Hepatocyte (in vitro differentiated cells): ENCODE measurements around the gene RUFY2. TPM values are rescaled to one million over a fixed set of nuclear protein-coding genes. Genes with fewer than 3 reads are reported as not detected.
"Not testable (repeated sequence)": the region's sequence is repeated elsewhere in the genome, so short reads cannot be mapped to it uniquely, and the experiment has no call there.

Experiments
- DNase-seq: peaks from one replicate; pipeline ENCODE4 v3.0.0-alpha.2; 2016; ENCODE audit warnings: low spot score
- H2AFZ ChIP-seq: fragments of 200-600 bp; sonication (generic); 2 replicates; pipeline ENCODE4 v1.6.0; 2016; ENCODE audit warnings: antibody characterized with exemption, mild to moderate bottlenecking
- H3K27ac ChIP-seq: fragments of 200-600 bp; sonication (generic); 2 replicates; pipeline ENCODE4 v1.5.1; 2016; ENCODE audit warnings: mild to moderate bottlenecking
- H3K27me3 ChIP-seq: fragments of 200-600 bp; sonication (generic); 2 replicates; pipeline ENCODE4 v1.6.1; 2016
- H3K36me3 ChIP-seq: fragments of 200-600 bp; sonication (generic); replicated peaks from 2 replicates; pipeline ENCODE4 v1.5.1; 2016; ENCODE audit warnings: low read depth; ENCODE audit not compliant: insufficient read depth
- H3K4me1 ChIP-seq: fragments of 200-600 bp; sonication (generic); 2 replicates; pipeline ENCODE4 v1.5.1; 2016; ENCODE audit warnings: mild to moderate bottlenecking, moderate library complexity; ENCODE audit not compliant: insufficient read depth
- H3K4me2 ChIP-seq: fragments of 200-600 bp; sonication (generic); 2 replicates; pipeline ENCODE4 v1.6.0; 2016
- H3K4me3 ChIP-seq: fragments of 200-600 bp; sonication (generic); 2 replicates; pipeline ENCODE4 v1.5.1; 2016; ENCODE audit warnings: mild to moderate bottlenecking
- H3K79me2 ChIP-seq: fragments of 200-600 bp; sonication (generic); 2 replicates; pipeline ENCODE4 v1.6.0; 2017; ENCODE audit warnings: mild to moderate bottlenecking
- H3K9me2 ChIP-seq: fragments of 200-600 bp; sonication (generic); replicated peaks from 2 replicates; pipeline ENCODE4 v1.6.0; 2017; ENCODE audit warnings: mild to moderate bottlenecking; ENCODE audit not compliant: insufficient read depth
- H3K9me3 ChIP-seq: fragments of 200-600 bp; sonication (generic); 2 replicates; pipeline ENCODE4 v1.5.1; 2016; ENCODE audit warnings: low read depth, mild to moderate bottlenecking
- H4K20me1 ChIP-seq: fragments of 200-600 bp; sonication (generic); 2 replicates; pipeline ENCODE4 v1.6.0; 2016; ENCODE audit warnings: mild to moderate bottlenecking; ENCODE audit not compliant: insufficient read depth, poor library complexity, severe bottlenecking
- EZH2 ChIP-seq: fragments of 200-600 bp; sonication (generic); IDR thresholded peaks from 2 replicates; pipeline ENCODE4 v1.6.1; 2016; ENCODE audit warnings: antibody characterized with exemption, mild to moderate bottlenecking, borderline replicate concordance
- EZH2phosphoT487 ChIP-seq: fragments of 200-600 bp; sonication (generic); IDR thresholded peaks from one replicate; pipeline ENCODE4 v1.6.1; 2018; ENCODE audit warnings: antibody characterized with exemption, mild to moderate bottlenecking, low read depth, moderate library complexity; ENCODE audit not compliant: unreplicated experiment, severe bottlenecking
- WGBS: methylation state at CpG from one replicate; pipeline ENCODE4 v1.1.6; 2016; ENCODE audit warnings: low lambda C conversion rate; ENCODE audit errors: missing lambda C conversion rate; 5-methylcytosine and 5-hydroxymethylcytosine counted together
- polyA plus RNA-seq: library from polyadenylated mRNA; unstranded; fragments of >200 nt; fragmentation: Nextera tagmentation; extraction: Ambion mirVana; gene quantifications from 2 replicates; pipeline ENCODE4 v1.2.1, GENCODE V29; 2016
- total RNA-seq: library from RNA; depleted of rRNA; stranded (reverse); fragments of >200 nt; gene quantifications from 2 replicates; pipeline ENCODE4 v1.2.3, GENCODE V29; 2014
- TF ChIP-seq, protein P1 (sequence below): fragments of 200-600 bp; sonication (generic); IDR thresholded peaks from 2 replicates; pipeline ENCODE4 v1.5.1; 2016; ENCODE audit warnings: antibody characterized with exemption, mild to moderate bottlenecking; ENCODE audit not compliant: poor library complexity

Gene RUFY2
- total and polyA plus RNA-seq, 2 experiments from 2014 or later, result 11.5 to 19.0 TPM

DNA sequence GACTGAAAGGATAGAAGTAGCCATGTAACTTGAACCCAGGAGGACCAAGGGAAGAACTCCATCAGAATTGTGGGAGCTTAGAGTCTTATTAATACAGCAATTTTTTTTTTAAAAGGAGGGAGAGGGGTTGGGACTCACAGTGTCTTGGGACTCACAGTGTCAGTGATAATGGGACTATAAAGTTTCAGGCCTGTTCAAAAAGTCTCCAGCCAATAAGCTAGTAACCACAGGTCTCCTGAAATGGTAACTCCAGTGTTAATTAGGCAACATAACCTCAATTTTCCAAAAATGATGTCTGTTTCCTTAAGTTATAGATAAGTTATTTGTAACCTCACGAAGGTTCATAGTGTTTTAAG, 77.6 kb downstream of the RUFY2 start:
- no peaks in the 10 kb centered on the region for H3K36me3 ChIP-seq
- H3K4me1 ChIP-seq, result peaks cover 15% of the 10 kb centered on the region
- H3K9me2 ChIP-seq, result no peaks in the 10 kb centered on the region
- H3K4me2 ChIP-seq, result no peak overlapping the region
- WGBS, result 100% methylated on average over 1 of the region's 1 CpG
- H3K27me3 ChIP-seq, result no peaks in the 10 kb centered on the region
- TF ChIP-seq, protein P1, sequence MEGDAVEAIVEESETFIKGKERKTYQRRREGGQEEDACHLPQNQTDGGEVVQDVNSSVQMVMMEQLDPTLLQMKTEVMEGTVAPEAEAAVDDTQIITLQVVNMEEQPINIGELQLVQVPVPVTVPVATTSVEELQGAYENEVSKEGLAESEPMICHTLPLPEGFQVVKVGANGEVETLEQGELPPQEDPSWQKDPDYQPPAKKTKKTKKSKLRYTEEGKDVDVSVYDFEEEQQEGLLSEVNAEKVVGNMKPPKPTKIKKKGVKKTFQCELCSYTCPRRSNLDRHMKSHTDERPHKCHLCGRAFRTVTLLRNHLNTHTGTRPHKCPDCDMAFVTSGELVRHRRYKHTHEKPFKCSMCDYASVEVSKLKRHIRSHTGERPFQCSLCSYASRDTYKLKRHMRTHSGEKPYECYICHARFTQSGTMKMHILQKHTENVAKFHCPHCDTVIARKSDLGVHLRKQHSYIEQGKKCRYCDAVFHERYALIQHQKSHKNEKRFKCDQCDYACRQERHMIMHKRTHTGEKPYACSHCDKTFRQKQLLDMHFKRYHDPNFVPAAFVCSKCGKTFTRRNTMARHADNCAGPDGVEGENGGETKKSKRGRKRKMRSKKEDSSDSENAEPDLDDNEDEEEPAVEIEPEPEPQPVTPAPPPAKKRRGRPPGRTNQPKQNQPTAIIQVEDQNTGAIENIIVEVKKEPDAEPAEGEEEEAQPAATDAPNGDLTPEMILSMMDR, result no peak
- TF ChIP-seq EZH2phosphoT487, result no peak
- no peak for TF ChIP-seq EZH2
- no peak overlapping the region for H2AFZ ChIP-seq
- H3K79me2 ChIP-seq, result peaks cover 28% of the 10 kb centered on the region
- peak overlapping the region; percentile 75 for H3K27ac ChIP-seq
- DNase-seq, result no peak
- no peak overlapping the region for H3K4me3 ChIP-seq
- H3K9me3 ChIP-seq, result no peaks in the 10 kb centered on the region
- H4K20me1 ChIP-seq, result peaks cover 16% of the 10 kb centered on the region

DNA sequence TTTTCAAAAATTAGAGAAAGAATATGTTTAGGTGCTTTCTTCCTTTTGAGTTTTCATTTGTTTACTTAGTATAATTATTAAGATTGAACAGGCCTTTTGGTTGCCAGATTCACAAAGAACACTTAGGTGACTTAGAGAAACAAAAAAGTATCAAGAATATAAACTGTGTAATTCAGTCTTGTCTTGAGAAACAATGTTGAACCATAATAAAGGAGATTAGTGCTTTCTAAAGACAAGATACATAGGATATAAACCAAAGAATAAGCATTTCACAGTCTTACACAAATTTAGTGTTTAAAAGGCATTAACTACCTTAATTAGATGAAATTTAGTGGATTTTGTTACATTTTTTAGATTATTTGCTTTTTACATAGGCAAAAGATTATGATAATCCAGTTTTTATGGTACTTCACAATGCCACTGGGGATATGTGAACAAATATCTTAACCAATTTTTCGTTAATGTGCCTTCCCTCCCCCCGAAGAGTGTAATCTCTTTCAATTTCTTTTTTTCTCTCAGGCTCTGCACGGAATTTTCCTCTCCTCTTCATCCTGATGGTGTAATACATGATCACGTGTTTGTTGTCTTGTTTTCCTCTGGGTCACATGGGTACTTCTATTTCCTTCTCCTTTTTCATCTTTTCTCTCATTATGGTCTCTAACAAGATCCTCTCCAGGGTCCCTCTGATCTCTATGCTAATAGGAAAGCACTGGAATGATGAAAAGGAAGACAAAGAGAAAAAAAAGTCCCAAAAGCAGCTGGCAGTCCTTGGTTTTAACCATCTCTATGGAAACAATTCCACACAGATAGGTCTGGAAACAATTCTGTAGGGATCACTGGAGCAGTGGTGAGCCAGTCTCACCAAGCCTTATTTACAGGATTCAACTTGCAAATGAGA, 78.9 kb downstream of the RUFY2 start:
- Histone ChIP-seq H3K9me2 (no peaks in the 10 kb centered on the region), H3K36me3 (no peaks in the 10 kb centered on the region), H4K20me1 (peaks cover 3% of the 10 kb centered on the region), H3K9me3 (no peaks in the 10 kb centered on the region), H3K4me3 (no peak overlapping the region), H3K4me1 (peaks cover 15% of the 10 kb centered on the region), H3K79me2 (peaks cover 14% of the 10 kb centered on the region), H3K27me3 (no peaks in the 10 kb centered on the region), H2AFZ (peak overlapping the region; percentile 57), H3K4me2 (peak overlapping the region; percentile 63), H3K27ac (peak overlapping the region; percentile 75)
- TF ChIP-seq EZH2 (no peak), EZH2phosphoT487 (no peak)
- TF ChIP-seq, protein P1, result no peak
- 28% methylated on average over 4 of the region's 4 CpGs for WGBS
- peak; percentile 63 for DNase-seq

DNA sequence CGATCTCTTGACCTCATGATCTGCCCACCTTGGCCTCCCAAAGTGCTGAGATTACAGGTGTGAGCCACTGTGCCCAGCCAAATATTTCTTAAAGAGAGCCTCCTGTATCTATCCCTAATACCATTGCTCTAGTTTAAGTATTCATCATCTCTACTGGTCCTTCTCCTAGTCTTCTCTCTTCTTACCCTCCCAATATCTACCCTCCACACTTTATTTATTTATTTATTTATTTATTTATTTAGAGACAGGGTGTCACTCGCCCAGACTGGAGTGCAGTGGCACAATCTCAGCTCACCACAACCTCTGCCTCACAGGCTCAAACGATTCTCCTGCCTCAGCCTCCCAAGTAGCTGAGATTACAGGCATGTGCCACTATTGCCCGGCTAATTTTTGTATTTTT, 82.7 kb downstream of the RUFY2 start:
- not testable (repeated sequence) for H2AFZ ChIP-seq, H3K4me2 ChIP-seq, H4K20me1 ChIP-seq, H3K27me3 ChIP-seq, H3K4me3 ChIP-seq, H3K9me2 ChIP-seq, DNase-seq, H3K36me3 ChIP-seq, H3K27ac ChIP-seq, H3K79me2 ChIP-seq, H3K9me3 ChIP-seq
- WGBS, result 100% methylated on average over 4 of the region's 4 CpGs
- H3K4me1 ChIP-seq, result peaks cover 17% of the 10 kb centered on the region

DNA sequence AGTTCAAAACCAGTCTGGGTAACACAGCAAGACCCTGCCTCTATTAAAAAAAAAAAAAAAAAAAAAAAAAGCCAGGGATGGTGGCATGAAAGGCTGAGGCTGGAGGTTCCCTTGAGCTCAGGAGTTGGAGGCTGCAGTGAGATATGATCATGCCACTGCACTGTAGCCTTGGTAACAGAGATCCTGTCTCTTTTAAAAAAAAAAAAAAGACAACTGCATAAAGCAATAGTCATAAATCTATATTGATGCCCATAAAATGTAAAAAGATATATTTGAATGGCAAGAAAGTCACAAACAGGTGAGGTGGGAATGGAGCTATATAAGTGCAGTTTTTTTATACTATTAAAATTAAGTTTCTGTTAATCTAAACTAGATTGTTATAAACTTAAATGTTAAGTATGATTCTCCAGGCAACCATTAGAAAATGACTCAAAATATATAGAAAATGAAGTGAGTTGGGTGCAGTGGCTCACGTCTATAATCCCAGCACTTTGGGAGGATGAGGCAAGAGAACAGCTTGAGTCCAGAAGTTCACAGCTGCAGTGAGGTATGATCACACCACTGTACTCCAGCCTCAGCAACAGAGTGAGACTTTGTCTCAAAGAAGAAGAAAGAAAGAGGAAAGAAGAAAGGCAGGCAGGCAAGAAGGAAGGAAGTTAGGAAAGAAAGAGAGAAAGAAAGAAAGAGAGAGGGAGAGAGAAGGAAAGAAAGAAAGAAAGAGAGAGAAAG, 88.6 kb downstream of the RUFY2 start:
- Histone ChIP-seq H2AFZ (no peak overlapping the region), H3K27ac (peak overlapping the region; percentile 84), H3K4me2 (peak overlapping the region; percentile 16), H3K36me3 (no peaks in the 10 kb centered on the region), H3K79me2 (peaks cover 10% of the 10 kb centered on the region), H3K4me1 (peaks cover 6% of the 10 kb centered on the region), H3K4me3 (no peak overlapping the region), H3K9me3 (peaks cover 13% of the 10 kb centered on the region), H3K9me2 (no peaks in the 10 kb centered on the region), H4K20me1 (no peaks in the 10 kb centered on the region), H3K27me3 (no peaks in the 10 kb centered on the region)
- 48% methylated on average over 1 of the region's 1 CpG for WGBS
- DNase-seq, result peak; percentile 41
- TF ChIP-seq, protein P1, result no peak
- TF ChIP-seq EZH2phosphoT487 (no peak), EZH2 (no peak)
